HPDE6-E6E7 (cell line): Measurements from ENCODE around the gene TMTC2.
"Not testable (repeated sequence)": the region's sequence is repeated elsewhere in the genome, so short reads cannot be mapped to it uniquely, and the experiment has no call there.

Experiments used
- DNase-seq: peaks from one replicate; pipeline ENCODE4 v3.0.0; 2011; ENCODE audit warnings: missing footprints; ENCODE audit errors: extremely low spot score

The TMTC2 gene

DNA sequence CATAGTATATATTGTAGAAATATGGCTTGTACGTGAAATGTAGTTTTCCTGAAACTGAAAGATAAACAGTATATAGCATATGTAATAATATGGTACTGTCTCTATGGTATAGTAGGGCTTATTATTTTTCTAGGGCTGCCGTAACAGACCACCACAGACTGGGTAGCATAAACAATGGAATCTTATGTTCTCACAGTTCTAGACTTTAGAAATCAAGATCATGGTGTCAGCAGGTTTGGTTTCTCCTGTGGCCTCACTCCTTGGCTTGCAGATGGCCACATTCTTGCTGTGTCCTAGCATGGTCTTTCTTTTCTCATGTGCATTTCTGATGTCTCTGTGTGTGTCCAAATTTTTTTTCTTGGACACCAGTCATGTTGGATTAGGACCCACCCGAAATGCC lies 155.8 kb downstream of the TMTC2 start:
- no peak for DNase-seq

DNA sequence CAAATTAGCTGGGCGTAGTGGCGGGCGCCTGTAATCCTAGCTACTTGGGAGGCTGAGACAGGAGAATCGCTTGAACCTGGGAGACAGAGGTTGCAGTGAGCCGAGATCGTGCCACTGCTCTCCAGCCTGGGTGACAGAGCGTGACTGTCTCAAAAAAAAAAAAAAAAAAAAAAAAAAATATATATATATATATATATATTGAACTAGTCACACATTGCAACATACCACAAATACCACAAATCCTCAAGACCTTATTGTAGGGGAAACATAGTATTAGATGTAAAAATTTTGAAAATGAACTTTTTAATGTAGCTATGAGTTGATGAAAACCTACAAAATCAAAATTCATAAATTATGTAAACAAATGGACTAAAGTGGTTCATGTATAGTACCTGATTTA lies 158.4 kb downstream of the TMTC2 start:
- not testable (repeated sequence) for DNase-seq

DNA sequence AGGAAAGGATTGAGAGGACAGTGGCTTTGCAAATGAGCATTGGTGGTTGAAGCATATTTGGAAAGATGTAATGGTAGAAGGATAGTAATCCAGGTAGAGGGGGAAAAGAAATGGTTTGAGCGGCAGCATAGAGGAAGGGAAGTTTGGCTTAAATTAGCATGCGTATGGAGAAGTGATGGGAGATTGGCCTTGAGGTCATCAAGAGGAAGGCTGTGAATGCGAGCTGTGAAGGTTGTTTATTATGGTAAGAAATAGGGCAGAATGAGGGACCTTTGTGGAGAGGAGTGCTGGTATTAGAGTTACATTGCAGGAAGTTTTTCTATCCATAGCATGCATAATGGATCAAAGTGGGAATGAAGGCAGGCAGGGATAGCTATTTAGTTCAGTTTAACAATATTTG lies 162.1 kb downstream of the TMTC2 start:
- no peak for DNase-seq

DNA sequence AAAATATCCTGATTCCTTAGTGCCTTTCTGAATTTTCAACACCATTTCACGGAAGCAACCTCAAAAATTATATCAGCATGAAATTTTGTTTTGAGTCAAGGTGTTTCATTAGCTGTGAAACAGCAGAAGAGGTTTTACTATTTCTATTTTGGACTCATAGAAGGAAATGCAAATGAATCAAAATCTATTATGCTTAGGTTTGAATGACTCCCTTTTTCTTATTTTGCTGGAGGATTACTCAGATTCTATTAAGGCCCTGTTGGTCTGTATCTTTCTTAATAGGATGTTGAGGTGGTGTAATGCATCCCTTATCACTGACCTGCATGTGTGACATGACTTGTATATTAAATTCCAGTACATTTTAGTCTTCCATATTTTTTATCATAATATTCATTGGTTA lies 165.8 kb downstream of the TMTC2 start:
- DNase-seq = no peak

DNA sequence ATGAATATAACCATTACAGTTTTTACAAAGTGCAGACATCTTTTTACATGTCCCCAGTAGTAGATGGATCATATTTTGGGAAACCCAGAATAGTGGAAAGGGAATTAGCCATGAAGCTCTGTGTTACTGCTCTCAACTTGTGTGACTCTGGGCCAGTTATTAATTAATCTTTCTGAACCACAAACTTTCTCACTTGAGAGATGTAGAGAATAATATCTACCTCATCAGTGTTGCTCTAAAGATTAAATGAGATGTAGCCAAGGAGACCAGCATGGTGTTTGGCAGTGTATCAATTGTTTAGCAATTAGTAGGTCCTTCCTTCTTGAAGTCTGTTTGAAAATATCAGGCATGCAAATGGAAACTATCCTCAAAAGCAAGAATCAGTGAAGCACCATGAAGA lies 169.2 kb downstream of the TMTC2 start:
- DNase-seq = no peak

DNA sequence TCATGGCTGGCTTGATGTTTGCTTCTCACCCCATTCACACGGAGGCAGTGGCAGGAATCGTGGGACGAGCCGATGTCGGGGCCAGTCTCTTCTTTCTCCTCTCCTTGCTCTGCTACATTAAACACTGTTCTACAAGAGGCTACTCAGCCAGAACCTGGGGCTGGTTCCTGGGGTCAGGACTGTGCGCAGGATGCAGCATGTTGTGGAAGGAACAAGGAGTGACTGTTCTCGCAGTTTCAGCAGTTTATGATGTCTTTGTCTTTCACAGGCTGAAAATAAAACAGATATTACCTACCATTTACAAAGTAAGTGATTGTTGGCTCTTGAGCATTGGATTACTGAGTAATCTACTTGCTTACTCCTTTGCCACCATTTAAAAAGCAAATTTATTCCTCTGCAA lies 170.6 kb downstream of the TMTC2 start:
- no peak for DNase-seq

DNA sequence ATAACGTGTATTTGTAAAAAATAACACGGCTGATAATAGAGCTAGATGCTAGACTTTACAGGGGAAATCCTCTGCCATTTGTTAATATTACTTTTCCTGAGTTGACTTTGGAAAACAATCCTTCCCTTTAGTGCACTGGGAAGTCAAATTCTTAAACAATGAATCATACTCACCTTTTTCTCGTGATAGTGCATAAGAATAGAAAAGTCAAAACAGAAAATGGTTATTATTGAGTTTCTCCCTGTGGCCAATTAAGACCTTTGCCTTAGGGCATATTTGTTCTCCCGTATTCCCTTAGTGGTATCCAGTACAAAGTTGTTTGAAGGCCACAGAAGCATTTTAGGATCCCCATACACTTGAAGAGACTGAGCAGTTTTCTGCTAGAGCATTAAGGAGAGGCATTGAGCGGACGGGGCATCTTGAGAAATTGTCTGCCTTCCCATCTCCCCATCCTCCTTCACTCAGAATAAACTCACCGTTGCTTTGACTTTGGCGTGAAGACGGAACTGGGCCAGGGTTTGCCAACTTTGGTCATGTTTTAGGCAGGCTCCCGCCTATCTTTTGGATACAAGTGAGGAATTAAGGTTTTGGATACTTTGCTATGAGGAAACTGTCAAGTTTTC lies 171.3 kb downstream of the TMTC2 start:
- DNase-seq = no peak

DNA sequence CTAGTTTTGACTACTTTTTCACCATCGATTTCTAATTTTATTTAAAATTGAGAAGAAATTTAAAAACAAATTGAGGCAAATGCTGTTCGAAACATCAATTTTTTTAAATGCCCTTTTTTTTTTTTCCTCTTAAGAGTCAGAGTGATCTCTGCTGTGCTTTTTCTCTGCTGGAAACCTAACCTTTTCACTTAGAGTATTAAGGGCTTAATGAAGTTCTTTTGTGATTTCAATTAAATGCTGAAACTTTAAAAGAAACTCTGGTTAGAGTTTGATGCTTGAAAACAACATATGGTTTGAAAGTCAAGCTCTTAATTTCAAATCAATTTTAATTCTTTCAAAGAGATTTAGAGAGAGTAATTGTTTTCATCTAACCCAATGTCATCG lies 171.8 kb downstream of the TMTC2 start:
- DNase-seq = no peak

DNA sequence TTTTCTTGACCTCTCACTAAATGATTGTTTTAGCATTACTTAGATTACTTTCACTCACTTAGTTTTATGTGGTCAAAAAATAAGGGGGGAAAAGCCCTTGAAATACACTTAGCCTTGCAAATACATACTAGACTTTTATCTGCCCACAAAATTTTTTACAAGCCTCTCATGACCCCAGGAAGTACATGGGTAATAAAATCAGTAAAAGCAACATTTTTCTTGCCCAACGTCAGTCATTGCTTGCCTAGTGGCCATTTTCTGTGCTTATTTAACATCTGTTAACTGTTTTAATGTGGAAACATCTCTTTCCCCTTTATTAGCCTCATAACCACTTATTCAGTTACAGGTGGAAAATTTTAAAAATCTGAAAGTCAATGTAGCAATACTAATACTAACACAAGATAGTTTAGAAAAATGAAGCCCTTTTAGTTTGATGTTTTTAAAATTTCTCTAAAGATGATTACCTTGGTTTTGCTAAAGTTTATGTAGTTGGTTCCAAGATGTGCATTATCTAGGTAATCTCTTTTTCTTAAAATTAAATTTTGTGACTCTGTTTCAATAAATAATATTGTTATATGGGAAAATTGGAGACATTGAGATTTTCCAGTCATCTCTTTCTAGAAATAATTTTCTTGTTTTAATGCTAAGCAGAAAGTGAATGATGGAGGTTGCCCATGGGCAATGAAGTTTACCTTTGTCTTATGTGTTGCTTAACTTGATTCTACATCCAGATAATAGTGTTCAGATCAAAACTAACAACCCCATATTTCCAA lies 175.5 kb downstream of the TMTC2 start:
- DNase-seq = no peak

DNA sequence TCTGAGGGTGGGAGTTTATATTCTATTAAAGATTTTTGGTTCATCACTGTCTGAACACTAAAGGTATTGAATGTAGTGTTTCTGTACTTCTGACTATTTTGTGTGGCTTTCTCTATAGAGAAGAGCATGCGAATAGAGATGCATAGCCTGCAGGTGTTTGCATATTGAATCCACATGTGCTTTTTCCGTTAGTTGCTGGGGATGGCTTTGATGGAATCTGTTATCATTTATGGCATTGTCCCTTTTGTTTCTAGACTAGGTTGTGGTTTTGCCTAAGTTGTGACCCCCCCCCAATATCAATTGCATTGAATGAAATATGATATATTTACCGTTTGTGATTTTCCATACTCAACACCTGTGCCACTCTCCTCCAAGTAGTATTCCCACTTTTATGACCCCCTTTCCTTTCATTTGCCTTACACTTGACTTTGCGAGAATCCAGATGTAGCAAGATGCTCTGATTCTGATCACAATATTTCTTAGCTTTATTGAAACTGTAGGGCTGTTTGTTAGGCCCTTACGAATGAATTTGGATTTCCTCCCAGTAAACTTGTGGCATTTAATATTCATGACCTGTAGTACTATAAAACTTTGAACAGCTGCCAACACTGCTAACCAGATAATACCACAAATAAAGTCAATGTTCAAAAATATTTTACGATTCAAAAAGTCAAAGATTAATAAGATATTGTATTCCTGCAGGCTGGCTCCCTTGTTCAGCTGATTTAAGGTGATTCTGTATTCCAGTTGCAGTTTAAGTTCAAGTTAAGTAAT lies 176.4 kb downstream of the TMTC2 start:
- DNase-seq = no peak

DNA sequence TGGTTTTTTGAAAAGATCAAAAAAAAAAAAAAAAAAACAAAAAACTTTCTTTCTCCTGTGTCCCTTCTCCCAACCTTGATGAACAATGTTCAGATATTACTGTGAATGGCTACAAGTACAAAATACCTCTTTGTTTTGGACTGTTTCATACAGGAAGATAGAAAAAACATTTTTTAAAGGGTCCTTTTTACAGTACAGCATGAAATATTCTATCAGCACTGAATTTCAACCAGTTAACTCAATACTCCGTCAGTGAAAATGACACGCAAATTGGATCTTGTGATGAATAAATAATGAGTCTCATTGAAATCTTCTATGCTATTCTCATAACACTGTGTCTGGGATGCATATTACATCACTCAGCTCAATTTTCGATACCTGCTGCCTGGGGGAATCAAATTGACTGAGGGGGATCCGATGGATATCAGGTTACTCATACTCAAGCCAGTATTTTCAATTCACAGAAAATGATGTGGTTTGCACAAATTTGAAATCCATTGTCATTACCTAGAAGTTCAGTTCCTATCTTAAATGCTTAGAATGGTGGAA lies 179.6 kb downstream of the TMTC2 start:
- DNase-seq = no peak

DNA sequence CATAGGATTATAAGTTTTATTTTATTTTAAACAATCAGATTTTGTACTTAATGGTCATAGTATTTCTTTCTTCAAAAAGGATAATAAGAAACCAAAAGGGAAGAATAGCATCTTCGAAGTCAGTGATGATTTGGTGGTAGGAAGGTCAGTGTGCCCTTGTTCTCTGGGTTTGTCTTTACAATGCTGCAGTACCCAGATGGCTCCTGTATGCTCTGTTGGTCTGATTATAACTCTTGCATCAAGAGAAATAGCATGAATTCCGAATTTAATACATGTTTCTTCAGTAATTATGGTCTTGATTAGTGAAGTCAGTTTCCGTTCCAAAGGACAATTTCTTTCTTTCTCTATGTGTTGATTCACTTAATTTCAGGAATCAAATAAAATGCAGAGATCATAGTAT lies 180.2 kb downstream of the TMTC2 start:
- no peak for DNase-seq

DNA sequence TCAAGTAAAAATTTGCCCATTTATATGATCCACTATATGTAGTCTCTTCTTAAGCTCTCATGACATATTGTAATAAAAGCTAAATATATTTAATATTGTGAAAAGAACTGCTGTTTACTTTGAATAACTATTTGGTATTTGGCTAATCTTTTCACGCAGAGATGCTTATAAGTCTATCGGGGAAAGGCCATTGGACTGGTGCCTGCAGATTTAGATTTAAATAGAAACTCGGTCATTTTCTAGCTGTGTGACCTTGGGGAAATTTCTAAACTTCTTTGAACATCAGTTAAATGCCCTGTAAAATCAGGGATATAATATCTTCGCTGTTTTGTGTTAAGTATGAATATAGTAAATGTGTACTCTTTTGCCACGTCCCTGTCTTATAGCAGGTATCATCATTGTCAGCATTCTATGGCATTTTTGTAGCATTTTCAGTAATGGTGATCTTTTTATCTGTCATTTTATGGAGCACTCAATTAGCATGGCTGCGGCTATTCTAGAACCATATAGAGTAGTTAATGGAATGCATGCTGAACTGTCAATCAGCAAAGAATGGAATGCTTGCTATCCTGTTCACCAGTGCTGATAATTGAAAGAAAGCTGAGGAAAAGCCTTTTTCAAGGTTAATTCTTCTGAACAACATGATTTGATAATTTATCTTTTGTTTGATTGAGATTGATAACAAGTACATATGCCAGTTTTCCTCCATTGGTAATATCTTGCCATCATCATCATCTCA lies 181.2 kb downstream of the TMTC2 start:
- DNase-seq = no peak

DNA sequence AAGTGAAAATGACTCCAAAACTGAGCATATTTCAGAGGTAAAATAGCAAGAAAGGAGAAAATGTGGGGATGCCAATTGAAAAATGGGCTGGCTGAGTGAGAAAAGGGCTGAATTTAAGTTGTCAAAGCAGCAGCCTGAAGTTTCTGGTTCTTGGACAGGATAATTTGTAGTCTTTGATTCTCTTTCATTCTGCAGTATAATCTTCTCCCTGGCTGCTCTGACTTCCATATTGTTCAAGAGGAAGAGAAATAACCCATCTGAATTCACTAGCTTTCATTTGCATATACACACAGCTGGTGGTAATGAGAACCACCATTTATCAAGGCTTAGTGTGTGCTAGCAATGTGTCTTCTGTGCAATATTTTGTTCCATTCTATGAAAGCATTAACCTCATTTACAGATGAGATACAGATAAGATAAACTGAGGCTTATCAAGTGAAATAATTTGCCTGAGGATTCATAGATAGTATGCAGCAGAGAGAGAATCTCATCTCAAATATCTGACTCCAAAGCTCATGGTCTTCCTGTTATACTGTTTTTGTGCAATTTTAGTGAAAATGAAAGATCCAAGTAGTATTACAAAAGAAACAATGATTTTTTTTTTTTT lies 184.2 kb downstream of the TMTC2 start:
- no peak for DNase-seq

DNA sequence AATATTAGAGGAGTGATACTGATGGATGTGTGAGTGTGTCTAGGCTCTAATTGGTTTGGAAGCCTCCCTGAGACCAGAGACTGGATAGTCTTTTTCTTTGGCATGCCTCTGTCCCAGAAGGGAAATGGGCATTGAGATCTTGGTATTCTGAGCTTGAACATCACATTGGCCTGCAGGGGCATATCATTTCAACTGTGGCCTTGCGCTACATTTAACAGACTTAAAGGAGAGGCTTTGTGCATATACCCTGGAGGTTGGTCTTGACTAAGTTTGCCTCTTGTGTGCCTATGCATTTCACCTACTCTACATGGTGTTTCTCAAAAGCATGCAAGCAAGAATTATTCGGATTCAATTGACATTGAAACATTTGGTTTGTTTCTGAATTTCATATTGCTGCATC lies 185.4 kb downstream of the TMTC2 start:
- no peak for DNase-seq

DNA sequence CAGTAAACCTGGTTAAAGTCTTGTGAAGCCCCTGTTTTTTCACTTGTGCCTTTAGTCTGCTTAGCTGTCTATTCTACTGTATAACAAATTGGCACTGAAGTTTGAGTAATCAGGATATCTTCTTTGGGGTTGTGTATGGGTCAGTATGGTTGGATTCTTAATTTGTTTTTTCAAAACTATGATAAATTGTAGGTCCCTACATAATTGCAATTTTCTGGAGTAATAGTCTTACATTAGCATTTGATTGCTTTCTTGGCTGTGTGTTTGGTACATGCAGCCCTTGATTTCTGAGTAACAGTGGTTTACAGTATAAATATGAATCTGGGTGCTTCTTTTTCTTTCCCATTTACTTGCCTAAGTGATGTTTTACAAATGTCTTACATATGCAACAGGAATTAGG lies 186.6 kb downstream of the TMTC2 start:
- no peak for DNase-seq

DNA sequence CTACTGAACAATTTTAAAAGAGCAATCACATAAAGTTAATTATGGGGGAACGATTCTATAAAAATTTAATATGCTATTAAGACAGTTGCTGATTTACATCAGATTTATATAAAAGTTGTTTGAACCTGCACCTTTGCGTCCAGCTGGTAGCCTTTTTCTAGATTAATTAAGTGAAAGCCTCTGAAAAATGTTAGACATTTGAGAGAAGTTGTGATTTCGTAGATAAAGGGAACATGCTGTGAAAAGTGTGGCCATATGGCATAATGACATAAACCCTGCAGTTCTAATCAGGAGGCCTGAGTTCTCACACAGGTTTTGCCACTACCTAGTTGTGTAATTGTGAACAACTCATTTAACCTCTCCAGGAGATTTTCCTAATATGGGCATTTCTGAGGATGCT lies 187.2 kb downstream of the TMTC2 start:
- DNase-seq = no peak

DNA sequence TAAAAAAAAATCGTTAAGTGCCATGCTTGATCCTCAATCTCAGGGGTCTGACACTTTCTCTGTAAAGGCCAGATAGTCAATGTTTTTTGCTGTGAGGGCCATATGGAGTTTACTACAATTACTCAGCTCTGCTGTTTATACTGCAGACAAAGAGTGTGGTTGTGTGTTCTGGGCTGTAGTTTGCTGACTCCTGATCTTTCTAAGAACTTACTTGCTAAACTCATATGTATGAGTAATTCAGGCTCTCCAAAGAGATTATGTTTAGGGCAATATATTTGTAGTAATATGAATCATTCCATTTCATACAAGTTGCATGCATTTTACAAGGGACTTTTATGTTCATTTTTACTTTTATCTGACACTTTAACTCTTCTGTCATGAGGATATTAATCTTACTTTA lies 188.2 kb downstream of the TMTC2 start:
- no peak for DNase-seq

DNA sequence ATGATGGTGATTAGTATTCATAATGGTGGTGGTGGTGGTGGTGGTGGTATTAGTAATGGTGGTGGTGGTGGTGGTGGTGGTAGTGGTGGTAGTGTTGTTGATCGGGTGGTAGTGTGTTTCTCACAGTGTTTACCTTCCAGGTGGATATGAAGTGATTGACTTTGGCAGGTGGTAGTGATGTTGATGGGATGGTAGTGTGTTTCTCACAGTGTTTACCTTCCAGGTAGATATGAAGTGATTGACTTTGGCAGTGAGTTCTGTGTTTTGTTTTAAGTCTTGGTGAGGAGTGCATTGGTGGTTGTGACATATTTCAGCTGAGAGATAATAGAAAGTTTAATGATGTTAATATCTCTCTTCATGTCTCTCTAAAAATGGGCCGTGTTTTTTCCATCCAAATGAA lies 189.4 kb downstream of the TMTC2 start:
- no peak for DNase-seq

DNA sequence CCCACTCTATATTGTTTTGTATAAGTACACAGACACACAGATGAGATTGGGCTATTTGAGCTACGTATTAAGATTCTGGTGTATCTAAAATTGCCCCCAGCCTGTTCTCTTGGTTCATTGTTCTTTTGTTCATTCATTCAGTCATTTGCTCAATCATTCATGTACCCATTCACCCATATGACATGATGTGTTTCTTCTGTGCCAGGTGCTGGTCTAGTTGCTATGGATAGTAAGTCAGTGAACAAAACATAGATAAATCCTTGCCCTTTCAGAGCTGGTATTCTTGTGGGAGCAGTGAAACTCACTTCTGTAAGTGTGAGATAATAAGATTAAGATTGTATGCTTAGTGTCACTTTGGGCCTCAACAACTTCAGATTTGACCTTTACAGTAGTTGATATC lies 191.3 kb downstream of the TMTC2 start:
- no peak for DNase-seq

DNA sequence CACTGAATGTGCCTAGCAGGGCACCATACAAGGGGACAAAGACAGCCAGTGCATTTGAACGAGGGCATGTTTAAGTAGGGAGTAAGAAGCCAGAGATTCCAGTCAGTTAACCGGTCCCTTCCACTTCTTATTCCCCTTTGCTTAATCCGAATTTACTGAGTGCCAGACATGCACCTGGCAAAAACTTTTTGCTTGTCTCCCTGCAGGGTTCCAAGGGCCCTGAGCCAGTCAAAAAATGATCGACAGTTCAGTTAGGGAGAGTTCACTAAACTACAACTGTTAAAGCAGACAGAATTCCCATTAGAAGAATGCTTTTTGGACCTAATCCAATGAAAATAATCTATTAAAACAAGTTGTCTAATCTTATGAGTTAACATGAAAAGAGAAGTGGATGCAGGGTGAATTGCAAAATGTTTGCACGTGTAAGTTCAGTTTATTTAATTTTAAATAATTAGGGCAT lies 193.8 kb downstream of the TMTC2 start:
- no peak for DNase-seq
